H9 (cell line): ENCODE results near the gene NPLOC4. TPM values are rescaled to one million over a fixed set of nuclear protein-coding genes. Genes with fewer than 3 reads are reported as not detected.

Source experiments
- DNase-seq: peaks from one replicate; pipeline ENCODE4 v3.0.0-alpha.2; 2017
- H2AFZ ChIP-seq: one replicate; pipeline ENCODE4 v1.6.1; 2013; ENCODE audit warnings: mild to moderate bottlenecking, low read length, control low read depth, moderate library complexity
- H2AK5ac ChIP-seq: 2 replicates; pipeline ENCODE4 v1.6.1; 2013; ENCODE audit warnings: low read length, control low read depth, mixed read lengths; ENCODE audit not compliant: insufficient read length
- H2BK120ac ChIP-seq: one replicate; pipeline ENCODE4 v1.6.1; 2013; ENCODE audit warnings: low read depth, mild to moderate bottlenecking, low read length, control low read depth, inconsistent platforms; ENCODE audit not compliant: poor library complexity, severe bottlenecking
- H2BK12ac ChIP-seq: 2 replicates; pipeline ENCODE4 v1.6.1; 2013; ENCODE audit warnings: low read length, control low read depth, mixed read lengths, low read depth; ENCODE audit not compliant: insufficient read length
- H2BK15ac ChIP-seq: 2 replicates; pipeline ENCODE4 v1.6.1; 2013; ENCODE audit warnings: low read depth, low read length, control low read depth
- H2BK20ac ChIP-seq: one replicate; pipeline ENCODE4 v1.6.1; 2013; ENCODE audit warnings: low read depth, mild to moderate bottlenecking, low read length, control low read depth, inconsistent platforms; ENCODE audit not compliant: poor library complexity, severe bottlenecking
- H2BK5ac ChIP-seq: 2 replicates; pipeline ENCODE4 v1.6.1; 2013; ENCODE audit warnings: low read length, control low read depth, mixed read lengths; ENCODE audit not compliant: insufficient read length
- H3K14ac ChIP-seq: 2 replicates; pipeline ENCODE4 v1.6.1; 2013; ENCODE audit warnings: low read length, control low read depth; ENCODE audit not compliant: insufficient read depth
- H3K18ac ChIP-seq: 2 replicates; pipeline ENCODE4 v1.6.1; 2013; ENCODE audit warnings: low read depth, mild to moderate bottlenecking, mixed read lengths, low read length, control low read depth; ENCODE audit not compliant: insufficient read length
- H3K23ac ChIP-seq: 2 replicates; pipeline ENCODE4 v1.6.1; 2013; ENCODE audit warnings: low read length, control low read depth, mixed read lengths, low read depth; ENCODE audit not compliant: insufficient read length
- H3K23me2 ChIP-seq: 2 replicates; pipeline ENCODE4 v1.6.1; 2013; ENCODE audit warnings: low read depth, mild to moderate bottlenecking, mixed read lengths, low read length, control low read depth; ENCODE audit not compliant: insufficient read length, poor library complexity, severe bottlenecking
- H3K27ac ChIP-seq: 2 replicates; pipeline ENCODE4 v1.5.1; 2013; ENCODE audit warnings: low read length, control low read depth, mixed read lengths, low read depth; ENCODE audit not compliant: insufficient read length
- H3K27me3 ChIP-seq: 2 replicates; pipeline ENCODE4 v1.6.1; 2013; ENCODE audit warnings: low read length, control low read depth, inconsistent platforms; ENCODE audit not compliant: insufficient read depth
- H3K4ac ChIP-seq: 2 replicates; pipeline ENCODE4 v1.6.1; 2013; ENCODE audit warnings: low read depth, mild to moderate bottlenecking, control low read depth, inconsistent platforms, low read length, moderate library complexity
- H3K4me1 ChIP-seq: 2 replicates; pipeline ENCODE4 v1.6.1; 2013; ENCODE audit warnings: low read length, control low read depth, inconsistent platforms; ENCODE audit not compliant: insufficient read depth
- H3K4me2 ChIP-seq: 2 replicates; pipeline ENCODE4 v1.6.1; 2013; ENCODE audit warnings: low read length, control low read depth, mixed read lengths; ENCODE audit not compliant: insufficient read length, insufficient read depth
- H3K56ac ChIP-seq: 2 replicates; pipeline ENCODE4 v1.6.1; 2013; ENCODE audit warnings: low read depth, mild to moderate bottlenecking, mixed read lengths, low read length, control low read depth; ENCODE audit not compliant: insufficient read length
- H3K79me1 ChIP-seq: 2 replicates; pipeline ENCODE4 v1.6.1; 2013; ENCODE audit warnings: low read depth, mild to moderate bottlenecking, moderate library complexity, low read length, control low read depth, inconsistent platforms; ENCODE audit not compliant: insufficient read depth, poor library complexity, severe bottlenecking
- H3K79me2 ChIP-seq: 2 replicates; pipeline ENCODE4 v1.6.1; 2013; ENCODE audit warnings: low read length, control low read depth, inconsistent platforms; ENCODE audit not compliant: insufficient read depth
- H3K9ac ChIP-seq: 2 replicates; pipeline ENCODE4 v1.6.1; 2013; ENCODE audit warnings: low read length, control low read depth, mixed read lengths; ENCODE audit not compliant: insufficient read length; ENCODE audit errors: extremely low read depth
- H3K9me3 ChIP-seq: one replicate; pipeline ENCODE4 v1.6.1; 2013; ENCODE audit warnings: low read depth, low read length, inconsistent platforms; ENCODE audit not compliant: control insufficient read depth
- H3T11ph ChIP-seq: one replicate; pipeline ENCODE4 v1.6.1; 2013; ENCODE audit warnings: mild to moderate bottlenecking, low read length, control low read depth, inconsistent platforms
- H4K20me1 ChIP-seq: one replicate; pipeline ENCODE4 v1.6.1; 2013; ENCODE audit not compliant: control insufficient read depth, insufficient read length, insufficient read depth
- H4K5ac ChIP-seq: 2 replicates; pipeline ENCODE4 v1.6.1; 2013; ENCODE audit warnings: low read depth, mild to moderate bottlenecking, mixed read lengths, low read length, control low read depth; ENCODE audit not compliant: insufficient read length
- H4K8ac ChIP-seq: replicated peaks from 2 replicates; pipeline ENCODE4 v1.6.1; 2013; ENCODE audit warnings: low read length, control low read depth, mixed read lengths, low read depth; ENCODE audit not compliant: insufficient read length
- H4K91ac ChIP-seq: 2 replicates; pipeline ENCODE4 v1.6.1; 2013; ENCODE audit warnings: low read depth, mild to moderate bottlenecking, moderate library complexity, mixed read lengths, low read length, control low read depth; ENCODE audit not compliant: insufficient read length
- H3K27ac Mint-ChIP-seq, 3 experiments: 2 replicates in 2 of 3; 3 replicates in 1 of 3; pipeline ENCODE4 v1.8.0; 2020 to 2021; ENCODE audit warnings: mixed read lengths in 3 of 3, mild to moderate bottlenecking in 1 of 3, moderate library complexity in 1 of 3
- H3K27me3 Mint-ChIP-seq: 2 replicates; pipeline ENCODE4 v1.8.0; 2021; ENCODE audit warnings: low read depth, mild to moderate bottlenecking, moderate library complexity, mixed read lengths
- H3K36me3 Mint-ChIP-seq, 3 experiments: 2 replicates in 2 of 3; 3 replicates in 1 of 3; pipeline ENCODE4 v1.8.0; 2020 to 2021; ENCODE audit warnings: low read depth in 3 of 3, mixed read lengths in 3 of 3; ENCODE audit not compliant: insufficient read depth in 1 of 3
- H3K4me1 Mint-ChIP-seq, 2 experiments: 2 replicates each; pipeline ENCODE4 v1.8.0; 2020; ENCODE audit warnings: mixed read lengths in 2 of 2
- H3K4me3 Mint-ChIP-seq, 2 experiments: 2 replicates in 1 of 2; 3 replicates in 1 of 2; pipeline ENCODE4 v1.8.0; 2020 to 2021; ENCODE audit warnings: mild to moderate bottlenecking in 2 of 2, mixed read lengths in 2 of 2, moderate library complexity in 1 of 2
- H3K9me3 Mint-ChIP-seq, 2 experiments: 2 replicates in 1 of 2; 3 replicates in 1 of 2; pipeline ENCODE4 v1.8.0; 2020; ENCODE audit warnings: mild to moderate bottlenecking in 2 of 2, mixed read lengths in 2 of 2, moderate library complexity in 1 of 2
- CTCF ChIP-seq: fragments of 200-600 bp; sonication (generic); conservative IDR thresholded peaks from 3 replicates; pipeline ENCODE4 v1.8.0; 2021; ENCODE audit warnings: antibody characterized with exemption, mild to moderate bottlenecking
- WGBS: extraction: QIAGEN DNeasy Blood & Tissue Kit; methylation state at CpG from one replicate; pipeline ENCODE4 v1.1.7; 2013; ENCODE audit warnings: missing lambda C conversion rate, low lambda C conversion rate, mixed read lengths; ENCODE audit not compliant: insufficient read length; ENCODE audit errors: extremely low coverage; 5-methylcytosine and 5-hydroxymethylcytosine counted together
- total RNA-seq: library from RNA; stranded (reverse); gene quantifications from 2 replicates; pipeline ENCODE4 v1.2.1, GENCODE V29; 2021

The NPLOC4 gene
- total RNA-seq, 1 experiment from 2014 or later, result 103 TPM

GRCh38 chr17:81609541-81610311 lies 27.2 kb downstream of the NPLOC4 start:
- Histone ChIP-seq H4K5ac (no peak overlapping the region), H4K91ac (no peak overlapping the region), H3K4me2 (no peak overlapping the region), H2BK5ac (no peak overlapping the region), H3K56ac (no peak overlapping the region), H3K27me3 (no peaks in the 10 kb centered on the region), H3K79me1 (peaks cover 6% of the 10 kb centered on the region), H2BK12ac (no peak overlapping the region), H2BK120ac (no peak overlapping the region), H3K23ac (no peak overlapping the region), H3K18ac (no peak overlapping the region), H4K8ac (no peak overlapping the region), H3K79me2 (no peaks in the 10 kb centered on the region; the same call in 1 of the 2 replicates), H3K4ac (no peak overlapping the region), H2BK20ac (no peak overlapping the region), H4K20me1 (no peaks in the 10 kb centered on the region), H3K9ac (no peak overlapping the region), H3T11ph (no peak overlapping the region), H3K14ac (no peak overlapping the region), H3K27ac (no peak overlapping the region), H3K23me2 (no peaks in the 10 kb centered on the region), H2BK15ac (no peak overlapping the region), H3K9me3 (no peaks in the 10 kb centered on the region), H2AK5ac (no peak overlapping the region), H3K4me1 (no peaks in the 10 kb centered on the region), H2AFZ (no peak overlapping the region)
- H3K4me3 Mint-ChIP-seq, result no peak overlapping the region
- H3K9me3 Mint-ChIP-seq, result no peaks in the 10 kb centered on the region
- no CpG with 5 or more reads among the region's 19 CpGs for WGBS
- no peak for DNase-seq
- peaks cover 29 to 80% (median 66%) of the 10 kb centered on the region in 3 experiments; a peak in 6 of 7 replicates for H3K36me3 Mint-ChIP-seq
- H3K4me1 Mint-ChIP-seq, result no peaks in the 10 kb centered on the region
- no peak for TF ChIP-seq CTCF
- no peaks in the 10 kb centered on the region for H3K27me3 Mint-ChIP-seq
- no peak overlapping the region for H3K27ac Mint-ChIP-seq
